Neuronal stem cell (in vitro differentiated cells): ENCODE measurements around the gene MICAL3.
"Not testable (repeated sequence)": the region's sequence is repeated elsewhere in the genome, so short reads cannot be mapped to it uniquely, and the experiment has no call there.

Experiments used
- DNase-seq: peaks from one replicate; pipeline ENCODE4 v3.0.0-alpha.2; 2013; ENCODE audit warnings: low spot score
- H2AFZ ChIP-seq: one replicate; pipeline ENCODE4 v1.6.1; 2013; ENCODE audit warnings: mild to moderate bottlenecking, low read length, inconsistent platforms
- H2AK5ac ChIP-seq: 2 replicates; pipeline ENCODE4 v1.6.1; 2013; ENCODE audit warnings: low read depth, mild to moderate bottlenecking, inconsistent platforms, low read length, moderate library complexity, mixed read lengths
- H2BK120ac ChIP-seq: 2 replicates; pipeline ENCODE4 v1.6.1; 2013; ENCODE audit warnings: low read depth, mild to moderate bottlenecking, inconsistent platforms, low read length, moderate library complexity, mixed read lengths
- H2BK12ac ChIP-seq: one replicate; pipeline ENCODE4 v1.6.1; 2013; ENCODE audit warnings: low read length, inconsistent platforms
- H2BK15ac ChIP-seq: 2 replicates; pipeline ENCODE4 v1.6.1; 2013; ENCODE audit warnings: mild to moderate bottlenecking, low read length, inconsistent platforms, mixed read lengths
- H2BK5ac ChIP-seq: one replicate; pipeline ENCODE4 v1.6.1; 2013; ENCODE audit warnings: inconsistent platforms, mild to moderate bottlenecking, low read length, moderate library complexity
- H3K14ac ChIP-seq: one replicate; pipeline ENCODE4 v1.6.1; 2013; ENCODE audit warnings: low read length, inconsistent platforms
- H3K18ac ChIP-seq: 2 replicates; pipeline ENCODE4 v1.6.1; 2013; ENCODE audit warnings: low read length, inconsistent platforms
- H3K23ac ChIP-seq: 2 replicates; pipeline ENCODE4 v1.6.1; 2013; ENCODE audit warnings: low read depth, mild to moderate bottlenecking, mixed read lengths, low read length, inconsistent platforms; ENCODE audit not compliant: poor library complexity
- H3K27ac ChIP-seq: replicated peaks from 3 replicates; pipeline ENCODE4 v1.5.1; 2013; ENCODE audit warnings: low read length, inconsistent platforms
- H3K27me3 ChIP-seq, 3 experiments: 2 replicates each; pipeline ENCODE4 v1.6.1; 2013; ENCODE audit warnings: low read length in 3 of 3, mild to moderate bottlenecking in 2 of 3, inconsistent platforms in 1 of 3, low read depth in 1 of 3, mixed read lengths in 1 of 3, moderate library complexity in 1 of 3; ENCODE audit not compliant: control insufficient read depth in 3 of 3, insufficient read depth in 3 of 3
- H3K36me3 ChIP-seq, 2 donors: replicated peaks in 1 of 2; 2 replicates each; pipeline ENCODE4 v1.6.1; 2013; ENCODE audit warnings: low read length in 2 of 2; ENCODE audit not compliant: control insufficient read depth in 2 of 2, insufficient read depth in 2 of 2
- H3K4ac ChIP-seq: 2 replicates; pipeline ENCODE4 v1.6.1; 2013; ENCODE audit warnings: inconsistent platforms, mild to moderate bottlenecking, low read length, moderate library complexity
- H3K4me1 ChIP-seq, 2 donors: 1 replicate in 1 of 2; 2 replicates in 1 of 2; pipeline ENCODE4 v1.6.1; 2013; ENCODE audit warnings: low read length in 2 of 2, low read depth in 1 of 2; ENCODE audit not compliant: control insufficient read depth in 2 of 2, insufficient read depth in 1 of 2
- H3K4me2 ChIP-seq: one replicate; pipeline ENCODE4 v1.6.1; 2013; ENCODE audit warnings: mild to moderate bottlenecking, low read length, inconsistent platforms; ENCODE audit not compliant: insufficient read depth, poor library complexity, severe bottlenecking
- H3K4me3 ChIP-seq, 2 donors: 2 replicates each; pipeline ENCODE4 v1.5.1; 2013; ENCODE audit warnings: low read length in 2 of 2, mild to moderate bottlenecking in 2 of 2, inconsistent platforms in 1 of 2, moderate library complexity in 1 of 2
- H3K79me1 ChIP-seq: one replicate; pipeline ENCODE4 v1.6.1; 2013; ENCODE audit warnings: low read depth, mild to moderate bottlenecking, inconsistent platforms, low read length, moderate library complexity
- H3K9ac ChIP-seq: one replicate; pipeline ENCODE4 v1.6.1; 2013; ENCODE audit warnings: mild to moderate bottlenecking, low read depth, low read length, inconsistent platforms; ENCODE audit not compliant: poor library complexity
- H3K9me3 ChIP-seq, 2 donors: replicated peaks in 1 of 2; 2 replicates each; pipeline versions ENCODE3 to v1.6.1; 2013; ENCODE audit warnings: low read length in 2 of 2, mild to moderate bottlenecking in 2 of 2, inconsistent platforms in 1 of 2, low read depth in 1 of 2, mixed read lengths in 1 of 2, moderate library complexity in 1 of 2; ENCODE audit not compliant: control insufficient read depth in 2 of 2, insufficient read depth in 1 of 2
- H4K8ac ChIP-seq: one replicate; pipeline ENCODE4 v1.6.1; 2013; ENCODE audit warnings: low read depth, mild to moderate bottlenecking, inconsistent platforms, low read length, moderate library complexity
- H4K91ac ChIP-seq: one replicate; pipeline ENCODE4 v1.6.1; 2013; ENCODE audit warnings: low read length, low read depth, mild to moderate bottlenecking, inconsistent platforms; ENCODE audit not compliant: poor library complexity
- WGBS, 2 donors: extraction: QIAGEN DNeasy Blood & Tissue Kit; methylation state at CpG; one replicate each; pipeline ENCODE4 v1.1.7; 2013; ENCODE audit warnings: missing lambda C conversion rate in 2 of 2, mixed read lengths in 1 of 2; ENCODE audit not compliant: insufficient read length in 2 of 2, insufficient replicate concordance in 1 of 2; ENCODE audit errors: extremely low coverage in 2 of 2; 5-methylcytosine and 5-hydroxymethylcytosine counted together

The MICAL3 gene

GRCh38 chr22:18051113-18051512 is 26.8 kb upstream of the MICAL3 start:
- H3K27ac ChIP-seq, H3K14ac ChIP-seq, H2AFZ ChIP-seq, H2BK15ac ChIP-seq, H3K79me1 ChIP-seq, H3K36me3 ChIP-seq, H2BK12ac ChIP-seq, H2BK5ac ChIP-seq, H3K4me3 ChIP-seq, DNase-seq, H3K4me2 ChIP-seq, H2BK120ac ChIP-seq, H3K9me3 ChIP-seq, H4K8ac ChIP-seq, H3K23ac ChIP-seq, H3K9ac ChIP-seq, H3K27me3 ChIP-seq, H3K4ac ChIP-seq, H2AK5ac ChIP-seq, H4K91ac ChIP-seq, H3K18ac ChIP-seq, H3K4me1 ChIP-seq: not testable (repeated sequence)
- no CpG with 5 or more reads among the region's 12 CpGs for whole genome bisulfite sequencing, 2 donors

GRCh38 chr22:18050065-18050464 is 25.7 kb upstream of the MICAL3 start:
- no peak overlapping the region for H2BK12ac ChIP-seq
- peaks cover 0 to 4% (median 0%) of the 10 kb centered on the region in 3 experiments for H3K27me3 ChIP-seq
- peaks cover 3% of the 10 kb centered on the region in 2 donors for H3K9me3 ChIP-seq
- no peak overlapping the region for H3K14ac ChIP-seq
- H3K27ac ChIP-seq, result no peak overlapping the region
- no peaks in the 10 kb centered on the region for H3K79me1 ChIP-seq
- peaks cover 4% of the 10 kb centered on the region in 2 donors for H3K4me1 ChIP-seq
- H2BK120ac ChIP-seq, result no peak overlapping the region
- no peak overlapping the region for H4K8ac ChIP-seq
- H3K4ac ChIP-seq, result no peak overlapping the region
- no peak overlapping the region for H2AFZ ChIP-seq
- H3K4me3 ChIP-seq, result no peak overlapping the region
- H3K23ac ChIP-seq, result no peak overlapping the region
- H2BK5ac ChIP-seq, result no peak overlapping the region
- H2BK15ac ChIP-seq, result no peak overlapping the region
- H3K4me2 ChIP-seq, result no peak overlapping the region
- DNase-seq, result no peak
- H3K9ac ChIP-seq, result no peak overlapping the region
- no peak overlapping the region for H2AK5ac ChIP-seq
- H4K91ac ChIP-seq, result no peak overlapping the region
- WGBS, 2 donors, result no CpG with 5 or more reads among the region's 5 CpGs
- no peak overlapping the region for H3K18ac ChIP-seq
- H3K36me3 ChIP-seq, result no peaks in the 10 kb centered on the region

GRCh38 chr22:18048441-18048898 is 24.1 kb upstream of the MICAL3 start:
- H3K27me3 ChIP-seq, result peaks cover 0 to 4% (median 0%) of the 10 kb centered on the region in 3 experiments
- no peak overlapping the region for H2BK5ac ChIP-seq
- H3K9me3 ChIP-seq, result no peaks in the 10 kb centered on the region
- H2BK15ac ChIP-seq, result no peak overlapping the region
- no peak overlapping the region for H3K4me2 ChIP-seq
- H3K18ac ChIP-seq, result no peak overlapping the region
- no CpG with 5 or more reads among the region's 29 CpGs for WGBS, 2 donors
- H4K8ac ChIP-seq, result no peak overlapping the region
- H3K14ac ChIP-seq, result no peak overlapping the region
- H2AK5ac ChIP-seq, result no peak overlapping the region
- no peak overlapping the region for H2BK120ac ChIP-seq
- no peak overlapping the region for H2AFZ ChIP-seq
- H3K4me3 ChIP-seq, result no peak overlapping the region
- no peaks in the 10 kb centered on the region for H3K79me1 ChIP-seq
- no peak overlapping the region for H3K9ac ChIP-seq
- no peak overlapping the region for H3K4ac ChIP-seq
- H3K27ac ChIP-seq, result no peak overlapping the region
- no peak overlapping the region for H2BK12ac ChIP-seq
- H4K91ac ChIP-seq, result no peak overlapping the region
- DNase-seq, result no peak
- H3K36me3 ChIP-seq, result no peaks in the 10 kb centered on the region
- H3K23ac ChIP-seq, result peak overlapping the region; percentile 95
- peaks cover 0 to 2% of the 10 kb centered on the region in 2 donors for H3K4me1 ChIP-seq

GRCh38 chr22:18048041-18048440 is 23.7 kb upstream of the MICAL3 start:
- Histone ChIP-seq H3K27me3 (peaks cover 0 to 4% (median 0%) of the 10 kb centered on the region in 3 experiments), H2BK5ac (no peak overlapping the region), H3K79me1 (no peaks in the 10 kb centered on the region), H3K4me2 (no peak overlapping the region), H4K91ac (no peak overlapping the region), H2AK5ac (no peak overlapping the region), H3K4ac (no peak overlapping the region), H3K14ac (no peak overlapping the region), H2BK120ac (no peak overlapping the region), H2BK15ac (no peak overlapping the region), H3K9me3 (no peaks in the 10 kb centered on the region), H3K18ac (no peak overlapping the region), H2BK12ac (no peak overlapping the region), H4K8ac (no peak overlapping the region), H3K36me3 (no peaks in the 10 kb centered on the region), H2AFZ (no peak overlapping the region), H3K4me1 (peaks cover 0 to 2% of the 10 kb centered on the region in 2 donors), H3K9ac (no peak overlapping the region), H3K27ac (no peak overlapping the region), H3K23ac (peak overlapping the region; percentile 95), H3K4me3 (no peak overlapping the region)
- no peak for DNase-seq
- WGBS, 2 donors, result no CpG with 5 or more reads among the region's 9 CpGs
